Mesenchymal stem cell (in vitro differentiated cells and primary cell): ENCODE results near the gene CEP89.

ENCODE experiments used
- DNase-seq: peaks from one replicate; pipeline ENCODE4 v3.0.0-alpha.2; 2013
- H2AFZ ChIP-seq: one replicate; pipeline ENCODE4 v1.6.1; 2013; ENCODE audit warnings: low read depth, mild to moderate bottlenecking, control low read depth, inconsistent platforms, low read length, moderate library complexity
- H2AK5ac ChIP-seq: 2 replicates; pipeline ENCODE4 v1.6.1; 2013; ENCODE audit warnings: low read length, moderate library complexity, mild to moderate bottlenecking, inconsistent platforms; ENCODE audit not compliant: severe bottlenecking
- H2BK120ac ChIP-seq: one replicate; pipeline ENCODE4 v1.6.1; 2013; ENCODE audit warnings: low read depth, mild to moderate bottlenecking, inconsistent platforms, low read length, moderate library complexity
- H2BK12ac ChIP-seq, 2 experiments: one replicate each; pipeline ENCODE4 v1.6.1; 2013; ENCODE audit warnings: inconsistent platforms in 2 of 2, low read length in 2 of 2, mild to moderate bottlenecking in 2 of 2, moderate library complexity in 2 of 2, control low read depth in 1 of 2
- H2BK15ac ChIP-seq: one replicate; pipeline ENCODE4 v1.6.1; 2013; ENCODE audit warnings: mild to moderate bottlenecking, low read depth, inconsistent platforms; ENCODE audit not compliant: poor library complexity, severe bottlenecking
- H2BK5ac ChIP-seq: 2 replicates; pipeline ENCODE4 v1.6.1; 2013; ENCODE audit warnings: low read depth, mild to moderate bottlenecking, low read length, control low read depth, inconsistent platforms; ENCODE audit not compliant: poor library complexity, severe bottlenecking
- H3K14ac ChIP-seq, 2 experiments: one replicate each; pipeline ENCODE4 v1.6.1; 2013; ENCODE audit warnings: inconsistent platforms in 2 of 2, low read length in 2 of 2, control low read depth in 1 of 2, mild to moderate bottlenecking in 1 of 2, moderate library complexity in 1 of 2
- H3K18ac ChIP-seq, 2 experiments: one replicate each; pipeline ENCODE4 v1.6.1; 2013; ENCODE audit warnings: inconsistent platforms in 2 of 2, low read length in 2 of 2, control low read depth in 1 of 2, low read depth in 1 of 2, mild to moderate bottlenecking in 1 of 2
- H3K23ac ChIP-seq, 2 experiments: one replicate each; pipeline ENCODE4 v1.6.1; 2013; ENCODE audit warnings: inconsistent platforms in 2 of 2, low read length in 2 of 2, mild to moderate bottlenecking in 2 of 2, moderate library complexity in 2 of 2, control low read depth in 1 of 2
- H3K27ac ChIP-seq: 2 replicates; pipeline ENCODE4 v1.5.1; 2013; ENCODE audit warnings: mild to moderate bottlenecking, moderate library complexity, low read length, control low read depth, inconsistent platforms; ENCODE audit not compliant: poor library complexity, severe bottlenecking
- H3K27me3 ChIP-seq, 2 experiments: 2 replicates each; pipeline versions ENCODE4 v1.6.1 to v1.7.0; 2013; ENCODE audit warnings: low read length in 2 of 2, mild to moderate bottlenecking in 2 of 2, moderate library complexity in 2 of 2, control low read depth in 1 of 2, inconsistent platforms in 1 of 2; ENCODE audit not compliant: control insufficient read depth in 1 of 2, insufficient read depth in 1 of 2
- H3K36me3 ChIP-seq, 2 experiments: 2 replicates each; pipeline versions ENCODE4 v1.6.1 to v1.7.0; 2013; ENCODE audit warnings: low read length in 2 of 2, control low read depth in 1 of 2, inconsistent platforms in 1 of 2, low read depth in 1 of 2, mild to moderate bottlenecking in 1 of 2; ENCODE audit not compliant: insufficient read depth in 2 of 2, control insufficient read depth in 1 of 2
- H3K4ac ChIP-seq, 2 experiments: one replicate each; pipeline ENCODE4 v1.6.1; 2013; ENCODE audit warnings: inconsistent platforms in 2 of 2, low read length in 2 of 2, mild to moderate bottlenecking in 2 of 2, moderate library complexity in 2 of 2, control low read depth in 1 of 2, low read depth in 1 of 2
- H3K4me1 ChIP-seq: 2 replicates; pipeline ENCODE4 v1.6.1; 2013; ENCODE audit warnings: low read depth, low read length, control low read depth; ENCODE audit not compliant: control insufficient read depth, insufficient read depth
- H3K4me2 ChIP-seq: 2 replicates; pipeline ENCODE4 v1.6.1; 2013; ENCODE audit warnings: low read length, mild to moderate bottlenecking, inconsistent platforms; ENCODE audit not compliant: poor library complexity, severe bottlenecking
- H3K4me3 ChIP-seq, 2 experiments: 2 replicates each; pipeline versions ENCODE4 v1.5.1 to v1.7.0; 2013; ENCODE audit warnings: low read length in 2 of 2, mild to moderate bottlenecking in 2 of 2, control low read depth in 1 of 2, low read depth in 1 of 2; ENCODE audit not compliant: insufficient read depth in 1 of 2
- H3K79me1 ChIP-seq: replicated peaks from 2 replicates; pipeline ENCODE4 v1.6.1; 2013; ENCODE audit warnings: mild to moderate bottlenecking, control low read depth, low read length, inconsistent platforms; ENCODE audit not compliant: poor library complexity, severe bottlenecking
- H3K9ac ChIP-seq: 2 replicates; pipeline ENCODE4 v1.7.0; 2013; ENCODE audit warnings: mild to moderate bottlenecking, low read length, moderate library complexity
- H3K9me3 ChIP-seq: 2 replicates; pipeline ENCODE4 v1.7.0; 2013; ENCODE audit warnings: mild to moderate bottlenecking, low read length; ENCODE audit not compliant: control insufficient read depth
- H4K8ac ChIP-seq: one replicate; pipeline ENCODE4 v1.6.1; 2013; ENCODE audit warnings: inconsistent platforms, mild to moderate bottlenecking, low read length, moderate library complexity
- H4K91ac ChIP-seq: one replicate; pipeline ENCODE4 v1.6.1; 2013; ENCODE audit warnings: mild to moderate bottlenecking, low read length, inconsistent platforms
- WGBS: methylation state at CpG from one replicate; pipeline ENCODE4 v1.1.7; 2013; ENCODE audit warnings: mixed read lengths; 5-methylcytosine and 5-hydroxymethylcytosine counted together

Gene CEP89

DNA sequence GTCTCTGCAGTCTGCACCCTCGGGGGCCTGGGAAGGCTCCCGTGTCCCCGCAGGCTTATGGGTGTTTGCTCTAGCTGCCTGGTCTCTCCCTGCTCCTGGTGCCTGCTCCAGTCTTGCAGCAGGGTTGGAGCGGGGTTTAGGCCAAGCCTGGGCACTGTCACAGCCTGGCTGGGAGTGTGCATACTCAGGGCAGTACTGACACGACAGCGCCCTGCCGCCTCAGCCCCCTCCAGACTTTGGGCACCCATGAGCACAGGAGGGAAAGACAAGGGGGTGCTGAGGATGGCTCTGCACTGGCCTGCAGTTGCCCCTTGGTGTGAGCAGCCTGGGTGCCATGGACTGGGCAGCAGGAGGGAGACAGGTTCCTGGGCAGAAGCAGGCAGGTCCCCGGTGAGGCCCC lies 35.7 kb downstream of the CEP89 start:
- no peak overlapping the region for H3K18ac ChIP-seq
- no peak overlapping the region for H2AFZ ChIP-seq
- no peak overlapping the region for H2AK5ac ChIP-seq
- no peak overlapping the region for H3K4me3 ChIP-seq
- no peak for DNase-seq
- H3K36me3 ChIP-seq, result peaks cover 47 to 63% of the 10 kb centered on the region in 2 experiments
- no peak overlapping the region for H3K4ac ChIP-seq
- peaks cover 18% of the 10 kb centered on the region for H3K79me1 ChIP-seq
- H4K91ac ChIP-seq, result no peak overlapping the region
- no peak overlapping the region for H3K4me2 ChIP-seq
- H2BK12ac ChIP-seq, result no peak overlapping the region
- no peak overlapping the region for H3K9ac ChIP-seq
- H2BK120ac ChIP-seq, result no peak overlapping the region
- no peak overlapping the region for H2BK15ac ChIP-seq
- no peaks in the 10 kb centered on the region for H3K9me3 ChIP-seq
- H2BK5ac ChIP-seq, result no peak overlapping the region
- over 99% methylated on average over 8 of the region's 8 CpGs for WGBS
- no peak overlapping the region for H3K14ac ChIP-seq
- peaks cover 7% of the 10 kb centered on the region for H3K4me1 ChIP-seq
- H3K23ac ChIP-seq, result no peak overlapping the region
- no peaks in the 10 kb centered on the region for H3K27me3 ChIP-seq
- H4K8ac ChIP-seq, result no peak overlapping the region
- H3K27ac ChIP-seq, result no peak overlapping the region

DNA sequence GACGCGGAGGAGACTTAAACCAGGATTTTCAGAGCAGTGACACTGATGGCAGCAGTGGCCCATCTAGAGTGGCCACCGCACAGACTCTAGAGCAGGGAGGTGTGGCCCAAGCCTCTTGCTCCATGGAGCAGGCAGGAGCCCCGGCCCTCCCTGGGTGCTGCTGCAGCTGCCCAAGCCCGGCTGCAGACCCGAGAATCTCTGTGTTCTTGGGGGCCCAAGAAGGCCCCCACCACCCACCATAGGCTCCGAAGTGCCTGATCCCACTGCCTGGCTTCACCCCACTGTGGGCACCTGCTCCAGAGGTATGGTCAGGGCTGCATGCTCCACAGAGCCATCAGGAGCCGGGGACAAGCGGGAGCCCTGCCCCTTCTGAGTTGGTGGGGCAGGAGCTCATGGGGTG lies 36.1 kb downstream of the CEP89 start:
- H4K8ac ChIP-seq, result no peak overlapping the region
- H2BK12ac ChIP-seq, result no peak overlapping the region
- H2AFZ ChIP-seq, result no peak overlapping the region
- peaks cover 7% of the 10 kb centered on the region for H3K4me1 ChIP-seq
- H2BK15ac ChIP-seq, result no peak overlapping the region
- H3K4ac ChIP-seq, result no peak overlapping the region
- no peak overlapping the region for H2BK120ac ChIP-seq
- WGBS, result 89% methylated on average over 9 of the region's 9 CpGs
- no peak overlapping the region for H3K27ac ChIP-seq
- H3K9me3 ChIP-seq, result no peaks in the 10 kb centered on the region
- no peak for DNase-seq
- no peak overlapping the region for H3K9ac ChIP-seq
- peaks cover 51 to 67% of the 10 kb centered on the region in 2 experiments for H3K36me3 ChIP-seq
- no peaks in the 10 kb centered on the region for H3K27me3 ChIP-seq
- H3K23ac ChIP-seq, result no peak overlapping the region
- no peak overlapping the region for H3K18ac ChIP-seq
- H3K79me1 ChIP-seq, result peaks cover 18% of the 10 kb centered on the region
- H3K4me3 ChIP-seq, result no peak overlapping the region
- H2BK5ac ChIP-seq, result no peak overlapping the region
- no peak overlapping the region for H3K4me2 ChIP-seq
- H3K14ac ChIP-seq, result no peak overlapping the region
- no peak overlapping the region for H4K91ac ChIP-seq
- H2AK5ac ChIP-seq, result no peak overlapping the region

DNA sequence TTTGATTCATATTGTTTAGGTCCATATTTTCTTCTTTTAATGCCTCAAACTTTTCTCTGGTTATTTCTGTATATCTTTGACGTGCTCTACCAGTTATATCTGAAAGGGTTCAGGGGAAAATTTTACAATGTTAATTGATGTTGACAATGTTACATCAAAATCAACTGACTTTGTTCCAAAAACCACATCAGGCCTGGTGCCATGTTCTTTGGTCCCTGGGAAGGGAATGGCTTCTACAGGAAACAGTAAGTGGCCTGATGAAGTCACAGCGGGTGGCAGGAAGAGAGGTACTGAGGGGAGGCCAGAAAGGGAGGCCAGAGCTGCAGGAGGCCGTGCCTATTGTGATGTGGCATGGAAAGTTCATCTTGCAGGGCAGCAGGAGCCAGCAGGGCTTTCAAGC lies 38.2 kb downstream of the CEP89 start:
- Histone ChIP-seq H3K27me3 (no peaks in the 10 kb centered on the region), H2BK12ac (no peak overlapping the region), H4K8ac (no peak overlapping the region), H2BK15ac (no peak overlapping the region), H3K4me1 (peaks cover 4% of the 10 kb centered on the region), H4K91ac (no peak overlapping the region), H3K27ac (no peak overlapping the region), H3K4me3 (no peak overlapping the region), H3K23ac (no peak overlapping the region), H3K36me3 (peaks cover 59 to 84% of the 10 kb centered on the region in 2 experiments), H2AK5ac (no peak overlapping the region), H3K18ac (no peak overlapping the region), H3K14ac (peak overlapping the region in 1 of 2 experiments; percentile 36), H2BK120ac (no peak overlapping the region), H3K9ac (no peak overlapping the region), H2AFZ (no peak overlapping the region), H3K79me1 (peaks cover 15% of the 10 kb centered on the region), H3K4ac (no peak overlapping the region), H3K9me3 (peaks cover 2% of the 10 kb centered on the region), H2BK5ac (no peak overlapping the region), H3K4me2 (no peak overlapping the region)
- WGBS, result 95% methylated on average over 2 of the region's 3 CpGs
- DNase-seq, result no peak

DNA sequence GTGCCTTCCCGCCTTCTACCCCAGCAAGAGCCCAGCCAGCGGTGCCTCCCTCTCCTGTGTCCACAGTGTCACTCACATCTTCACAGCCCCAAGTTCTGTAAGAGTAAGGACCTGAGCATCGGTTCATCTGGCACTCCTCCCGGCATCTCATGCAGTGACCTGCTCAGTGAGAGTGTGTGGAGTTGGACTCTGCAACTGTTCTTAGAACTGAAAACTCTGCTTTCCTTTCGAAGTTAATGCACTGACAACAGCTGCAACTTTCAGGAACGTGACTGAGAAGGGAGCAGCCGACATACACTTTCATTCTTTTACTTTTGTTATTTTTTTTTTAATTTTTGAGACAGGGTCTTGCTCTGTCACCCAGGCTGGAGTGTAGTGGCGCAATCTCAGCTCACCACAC lies 41.2 kb downstream of the CEP89 start:
- no peak overlapping the region for H4K8ac ChIP-seq
- peak overlapping the region in 1 of 2 experiments; percentile 64 for H3K23ac ChIP-seq
- 98% methylated on average over 6 of the region's 8 CpGs for WGBS
- no peak overlapping the region for H2BK12ac ChIP-seq
- H4K91ac ChIP-seq, result no peak overlapping the region
- peaks cover 52 to 78% of the 10 kb centered on the region in 2 experiments for H3K36me3 ChIP-seq
- DNase-seq, result no peak
- no peaks in the 10 kb centered on the region for H3K4me1 ChIP-seq
- H3K27ac ChIP-seq, result no peak overlapping the region
- no peak overlapping the region for H2AK5ac ChIP-seq
- no peak overlapping the region for H3K9ac ChIP-seq
- no peak overlapping the region for H2BK15ac ChIP-seq
- H2BK5ac ChIP-seq, result no peak overlapping the region
- H3K14ac ChIP-seq, result no peak overlapping the region
- H3K9me3 ChIP-seq, result peaks cover 8% of the 10 kb centered on the region
- no peak overlapping the region for H2AFZ ChIP-seq
- peaks cover 11% of the 10 kb centered on the region for H3K79me1 ChIP-seq
- H3K4me3 ChIP-seq, result no peak overlapping the region
- no peak overlapping the region for H3K4me2 ChIP-seq
- H3K4ac ChIP-seq, result no peak overlapping the region
- no peak overlapping the region for H3K18ac ChIP-seq
- no peak overlapping the region for H2BK120ac ChIP-seq
- no peaks in the 10 kb centered on the region for H3K27me3 ChIP-seq
